HCT116 (cell line): Measurements from ENCODE around the gene C11orf54. TPM values are rescaled to one million over a fixed set of nuclear protein-coding genes. Genes with fewer than 3 reads are reported as not detected.

Experiments used
- ATAC-seq: fragments of 200-7000 bp; cut with Tn5 transposase; 2 replicates; pipeline ENCODE4 v1.9.1; 2020; ENCODE audit warnings: mild to moderate bottlenecking, moderate library complexity
- BruUV-seq: library from RNA; stranded (reverse); fragments of 400-500 nt; replicated peaks from 2 replicates; lab custom pipeline; 2021; lab: Mats Ljungman, UMichigan
- CTCF ChIA-PET: fragments of 300-600 bp; sonication (Branson Sonifier 250); formaldehyde crosslinking; loops from one replicate; lab custom pipeline; 2021; ENCODE audit warnings: antibody characterized with exemption; lab: Charles Lee
- POLR2A ChIA-PET: fragments of 300-600, 350-600 bp; sonication (Branson Sonifier 250); formaldehyde crosslinking; loops from one replicate; lab custom pipeline; 2021; ENCODE audit warnings: antibody characterized with exemption; lab: Charles Lee
- RAD21 ChIA-PET, 2 experiments: fragments of 300-600 bp; sonication (Branson Sonifier 250); formaldehyde crosslinking; loops; one replicate each; lab custom pipeline; 2023; ENCODE audit warnings: low total read pairs in 2 of 2; ENCODE audit not compliant: uncharacterized antibody in 2 of 2, unreplicated experiment in 2 of 2, low non-redundant PET in 1 of 2; lab: Charles Lee
- DNase-seq: peaks from one replicate; pipeline ENCODE4 v3.0.0-alpha.2; 2010; ENCODE audit warnings: low read depth, low spot score
- H2AFZ ChIP-seq: fragments of 200-600 bp; shearing (Covaris generic), sonication (generic); 2 replicates; pipeline ENCODE4 v1.6.1; 2017; ENCODE audit warnings: low read depth, mixed run types, mixed read lengths, antibody characterized with exemption, low read length; ENCODE audit not compliant: poor library complexity, severe bottlenecking
- H3K27ac ChIP-seq: 2 replicates; pipeline ENCODE4 v1.5.1; 2012; ENCODE audit warnings: low read depth, low read length
- H3K27me3 ChIP-seq: fragments of 200-600 bp; sonication (generic); 2 replicates; pipeline ENCODE4 v1.6.1; 2016; ENCODE audit warnings: mixed run types, low read length, mixed read lengths; ENCODE audit not compliant: insufficient read depth
- H3K36me3 ChIP-seq, 2 experiments: fragments of 200-500 bp in 1 of 2; fragments of 200-600 bp in 1 of 2; sonication (Bioruptor generic) in 1 of 2; sonication (generic) in 1 of 2; 2 replicates each; pipeline versions ENCODE4 v1.5.1 to v1.6.1; 2014 to 2016; ENCODE audit warnings: low read length in 2 of 2, inconsistent platforms in 1 of 2, mixed read lengths in 1 of 2, mixed run types in 1 of 2; ENCODE audit not compliant: insufficient read depth in 2 of 2, control insufficient read depth in 1 of 2
- H3K4me1 ChIP-seq, 2 experiments: fragments of 200-600 bp in 1 of 2; sonication (generic) in 1 of 2; 2 replicates each; pipeline versions ENCODE4 v1.5.1 to v1.6.1; 2012 to 2017; ENCODE audit warnings: low read length in 2 of 2, inconsistent platforms in 1 of 2, mild to moderate bottlenecking in 1 of 2, mixed read lengths in 1 of 2, mixed run types in 1 of 2, moderate library complexity in 1 of 2; ENCODE audit not compliant: insufficient read depth in 2 of 2, control insufficient read depth in 1 of 2
- H3K4me2 ChIP-seq: fragments of 200-600 bp; sonication (generic); 2 replicates; pipeline ENCODE4 v1.6.1; 2017; ENCODE audit warnings: mixed run types, low read length, mixed read lengths
- H3K4me3 ChIP-seq, 2 experiments: fragments of 200-600 bp in 1 of 2; sonication (generic) in 1 of 2; replicated peaks in 1 of 2; 2 replicates each; pipeline ENCODE4 v1.5.1; 2011 to 2016; ENCODE audit warnings: low read length in 2 of 2, control low read depth in 1 of 2, low read depth in 1 of 2, mild to moderate bottlenecking in 1 of 2, mixed read lengths in 1 of 2, mixed run types in 1 of 2
- H3K79me2 ChIP-seq: fragments of 200-600 bp; sonication (generic); 2 replicates; pipeline ENCODE4 v1.6.1; 2017; ENCODE audit warnings: mild to moderate bottlenecking, mixed run types, low read length, moderate library complexity, mixed read lengths; ENCODE audit not compliant: insufficient read depth
- H3K9ac ChIP-seq: fragments of 200-600 bp; sonication (generic); 2 replicates; pipeline ENCODE4 v1.6.1; 2016; ENCODE audit warnings: low read length, mixed read lengths
- H3K9me2 ChIP-seq: fragments of 200-600 bp; sonication (generic), shearing (Covaris generic); 2 replicates; pipeline ENCODE4 v1.6.1; 2017; ENCODE audit warnings: mixed run types, mild to moderate bottlenecking, moderate library complexity; ENCODE audit not compliant: insufficient read depth
- H3K9me3 ChIP-seq, 2 experiments: fragments of 200-500 bp in 1 of 2; fragments of 200-600 bp in 1 of 2; sonication (Bioruptor generic) in 1 of 2; sonication (generic) in 1 of 2; 2 replicates each; pipeline ENCODE4 v1.6.1; 2014 to 2017; ENCODE audit warnings: low read length in 2 of 2, mixed read lengths in 2 of 2, inconsistent platforms in 1 of 2, low read depth in 1 of 2, mild to moderate bottlenecking in 1 of 2, mixed run types in 1 of 2, moderate library complexity in 1 of 2; ENCODE audit not compliant: control insufficient read depth in 1 of 2, insufficient read depth in 1 of 2
- H4K20me1 ChIP-seq: fragments of 200-600 bp; sonication (generic), shearing (Covaris generic); 2 replicates; pipeline ENCODE4 v1.6.1; 2017; ENCODE audit warnings: mixed run types, mild to moderate bottlenecking, moderate library complexity; ENCODE audit not compliant: insufficient read depth
- ELF1 ChIP-seq: IDR thresholded peaks from 2 replicates; pipeline ENCODE4 v1.6.1; 2012; ENCODE audit warnings: low read depth, borderline replicate concordance
- JUND ChIP-seq: IDR thresholded peaks from 2 replicates; pipeline ENCODE4 v1.6.1; 2012
- POLR2AphosphoS5 ChIP-seq: IDR thresholded peaks from 2 replicates; pipeline ENCODE4 v1.6.1; 2011; ENCODE audit warnings: mild to moderate bottlenecking, low read depth, low read length, moderate library complexity
- RAD21 ChIP-seq: IDR thresholded peaks from 2 replicates; pipeline ENCODE4 v1.6.1; 2012; ENCODE audit warnings: low read depth, mild to moderate bottlenecking
- REST ChIP-seq: IDR thresholded peaks from 2 replicates; pipeline ENCODE4 v1.6.1; 2012; ENCODE audit warnings: low read depth
- SRF ChIP-seq: IDR thresholded peaks from 2 replicates; pipeline ENCODE4 v1.6.1; 2012; ENCODE audit warnings: low read depth
- YY1 ChIP-seq: IDR thresholded peaks from 2 replicates; pipeline ENCODE4 v1.6.1; 2011; ENCODE audit warnings: low read length, low read depth, moderate library complexity, mild to moderate bottlenecking; ENCODE audit not compliant: insufficient replicate concordance; ENCODE audit errors: extremely low read depth
- ZBTB33 ChIP-seq: IDR thresholded peaks from 2 replicates; pipeline ENCODE4 v1.6.1; 2011; ENCODE audit warnings: mild to moderate bottlenecking, low read length, moderate library complexity; ENCODE audit not compliant: insufficient replicate concordance; ENCODE audit errors: extremely low read depth
- ZFX ChIP-seq: fragments of 450-650 bp; IDR thresholded peaks from 2 replicates; pipeline ENCODE4 v1.6.1; 2017
- ZNF274 ChIP-seq: fragments of 200-500 bp; sonication (Bioruptor generic); IDR thresholded peaks from 2 replicates; pipeline ENCODE4 v1.6.1; 2014; ENCODE audit warnings: mild to moderate bottlenecking, low read depth, low read length, inconsistent platforms
- intact Hi-C: fragments of 100-400 bp; cut with micrococcal nuclease; formaldehyde crosslinking; loops from 2 replicates; pipeline ENCODE4 v1.10.0; 2022
- total RNA-seq: library from RNA; stranded (reverse); gene quantifications from one replicate; pipeline ENCODE4 v1.2.1, GENCODE V29; 2021; ENCODE audit not compliant: unreplicated experiment

C11orf54 gene
- total RNA-seq, 1 experiment from 2014 or later: 26.1 TPM

GRCh38 chr11:93697611-93698010, 43.9 kb upstream of the C11orf54 start:
- Histone ChIP-seq H3K36me3 (peaks cover 53 to 65% of the 10 kb centered on the region in 2 experiments), H3K27me3 (no peaks in the 10 kb centered on the region), H3K4me2 (no peak overlapping the region), H4K20me1 (no peaks in the 10 kb centered on the region), H3K4me3 (no peak overlapping the region), H3K27ac (no peak overlapping the region), H2AFZ (no peak overlapping the region), H3K79me2 (0 out of 2 replicates have a peak, but pooled peaks cover 15% of the 10 kb centered on the region), H3K9ac (no peak overlapping the region), H3K9me3 (no peaks in the 10 kb centered on the region), H3K4me1 (no peaks in the 10 kb centered on the region), H3K9me2 (no peaks in the 10 kb centered on the region)
- ATAC-seq (no peak), DNase-seq (no peak)
- ChIA-PET CTCF (no interaction called here), POLR2A (no interaction called here), RAD21 (no interaction called here)
- intact Hi-C loops: no loop called here
- TF ChIP-seq RAD21: no peak
- no peak for TF ChIP-seq JUND
- no peak for TF ChIP-seq ELF1
- no peak for TF ChIP-seq REST
- no peak for TF ChIP-seq POLR2AphosphoS5
- TF ChIP-seq ZBTB33: no peak
- no peak for TF ChIP-seq ZFX
- no peak for TF ChIP-seq SRF
- TF ChIP-seq YY1: no peak
- no peak for TF ChIP-seq ZNF274
- BruUV-seq: no TSS peak
